Right cardiac atrium (tissue), 5 donors: Measurements from ENCODE around the gene METTL23. TPM values are rescaled to one million over a fixed set of nuclear protein-coding genes. Genes with fewer than 3 reads are reported as not detected.
A peak's percentile ranks its signal among the peaks of the same experiment; 100 is the strongest.
"Not testable (repeated sequence)": the region's sequence is repeated elsewhere in the genome, so short reads cannot be mapped to it uniquely, and the experiment has no call there.

ENCODE experiments used
- ATAC-seq, 2 donors: fragments of 200-7000 bp; cut with Tn5 transposase; one replicate each; pipeline versions ENCODE4 v1.8.0 to v1.9.1; 2020; ENCODE audit warnings: moderate library complexity in 2 of 2, mild to moderate bottlenecking in 1 of 2
- DNase-seq, 3 donors: peaks; one replicate each; pipeline ENCODE4 v3.0.0-alpha.2; 2020
- H3K27ac ChIP-seq: one replicate; pipeline ENCODE4 v1.5.1; 2013; ENCODE audit warnings: mild to moderate bottlenecking, low read length, control low read depth, moderate library complexity
- H3K27me3 ChIP-seq: one replicate; pipeline ENCODE4 v1.6.1; 2013; ENCODE audit not compliant: control insufficient read depth, insufficient read depth
- H3K4me1 ChIP-seq: one replicate; pipeline ENCODE4 v1.6.1; 2013; ENCODE audit warnings: low read length; ENCODE audit not compliant: control insufficient read depth, insufficient read depth
- H3K4me3 ChIP-seq: one replicate; pipeline ENCODE4 v1.5.1; 2013; ENCODE audit warnings: low read length, control low read depth
- H3K9me3 ChIP-seq: one replicate; pipeline ENCODE4 v1.6.1; 2013; ENCODE audit warnings: low read length; ENCODE audit not compliant: control insufficient read depth
- WGBS: extraction: QIAGEN DNeasy Blood & Tissue Kit; methylation state at CpG from one replicate; pipeline ENCODE4 v1.1.7; 2013; 5-methylcytosine and 5-hydroxymethylcytosine counted together
- intact Hi-C, 4 donors: fragments of 100-400 bp; cut with DNase I; formaldehyde crosslinking; loops; one replicate each; pipeline versions ENCODE4 v1.11.0 to v1.14.0; 2022 to 2023
- polyA plus RNA-seq: library from polyadenylated mRNA; stranded (reverse); fragments of 200-250 nt; gene quantifications from one replicate; pipeline ENCODE4 v1.2.3, GENCODE V29; 2013
- total RNA-seq, 4 donors: library from RNA; stranded (reverse); fragmentation: NEBNext Ultra II Directional; extraction: Animal tissue kit (Norgen Biotek cat#: 25700); gene quantifications; one replicate each; pipeline ENCODE4 v1.2.1, GENCODE V29; 2021
- donor health status: healthy with polysubstance abuse.
- donor health status: DM: no; HTN: yes; CAD: no.
- donor health status: DM: no; HTN: no; CAD: no.
- donor health status: DM: no; HTN: yes; CAD: no; lungs with severe emphysema.
- donor health status: DM: yes; HTN: yes; CAD: no.

METTL23 gene
- total and polyA plus RNA-seq, 5 donors = 24.1 to 32.5 (median 27.0) TPM

- intact Hi-C loops = no loop called here
- Histone ChIP-seq H3K27ac (peak overlapping the region; percentile 81), H3K27me3 (no peaks in the 10 kb centered on the region), H3K9me3 (no peaks in the 10 kb centered on the region), H3K4me1 (peaks cover 2% of the 10 kb centered on the region), H3K4me3 (peak overlapping the region; percentile 74)
- DNase-seq (peak; percentile 83 to 93 (median 92)), ATAC-seq (peak; percentile 53 to 68)
- under 1% methylated on average over 117 of the region's 117 CpGs for WGBS
These were observed 9.9 kb downstream of the METTL23 start for GRCh38 chr17:76736349-76737081.

GRCh38 chr17:76737082-76737675 lies 10.5 kb downstream of the METTL23 start, which contains the start of gene SRSF2:
Gene SRSF2 (minus strand): TSS chr17:76737331. CDS start chr17:76737160, 171 bp downstream.
- intact Hi-C loops = no loop called here
- DNase-seq (peak; percentile 98 to 99 (median 99)), ATAC-seq (peak; percentile 90)
- Histone ChIP-seq H3K27ac (peak within 1 kb of the TSS; percentile 100), H3K9me3 (no peaks in the 10 kb centered on the region), H3K27me3 (no peaks in the 10 kb centered on the region), H3K4me1 (peaks cover 2% of the 10 kb centered on the region), H3K4me3 (peak within 1 kb of the TSS; percentile 85)
- under 1% methylated on average over 60 of the region's 60 CpGs for WGBS

- peaks cover 2% of the 10 kb centered on the region for H3K4me1 ChIP-seq
These were observed 11.2 kb downstream of the METTL23 start, which contains the start of gene MFSD11 for GRCh38 chr17:76737676-76738467. Gene MFSD11 (plus strand): TSS chr17:76738119. CDS start chr17:76738353, 234 bp downstream.

GRCh38 chr17:76738468-76738850 lies 11.8 kb downstream of the METTL23 start:
- intact Hi-C loops = no loop called here
- under 1% methylated on average over 7 of the region's 7 CpGs for WGBS
- ATAC-seq = no peak
- H3K27ac ChIP-seq = peak overlapping the region; percentile 97
- no peak for DNase-seq
- H3K27me3 ChIP-seq = no peaks in the 10 kb centered on the region
- no peaks in the 10 kb centered on the region for H3K9me3 ChIP-seq
- peak overlapping the region; percentile 85 for H3K4me3 ChIP-seq
- H3K4me1 ChIP-seq = peaks cover 2% of the 10 kb centered on the region

More at GRCh38 chr17:76737676-76738467, 11.2 kb downstream of the METTL23 start, which contains the start of gene MFSD11:
- peak within 1 kb of the TSS; percentile 85 for H3K4me3 ChIP-seq
- WGBS = under 1% methylated on average over 57 of the region's 57 CpGs
- DNase-seq (peak; percentile 94 to 97 (median 96)), ATAC-seq (peak; percentile 88 to 89)
- H3K27me3 ChIP-seq = no peaks in the 10 kb centered on the region
- intact Hi-C loops = no loop called here
- H3K27ac ChIP-seq = peak within 1 kb of the TSS; percentile 100
- H3K9me3 ChIP-seq = no peaks in the 10 kb centered on the region

GRCh38 chr17:76739568-76740115 lies 13.0 kb downstream of the METTL23 start:
- intact Hi-C loops, H3K27ac ChIP-seq, H3K27me3 ChIP-seq, H3K4me1 ChIP-seq, ATAC-seq, H3K9me3 ChIP-seq, DNase-seq: not testable (repeated sequence)
- H3K4me3 ChIP-seq = peak overlapping the region; percentile 1
- 80% methylated on average over 17 of the region's 17 CpGs for WGBS

GRCh38 chr17:76740329-76741118 lies 13.9 kb downstream of the METTL23 start:
- no peaks in the 10 kb centered on the region for H3K4me1 ChIP-seq
- ATAC-seq = no peak

GRCh38 chr17:76742958-76743357 lies 16.3 kb downstream of the METTL23 start:
- no peak overlapping the region for H3K27ac ChIP-seq
- ATAC-seq (no peak), DNase-seq (no peak)
- H3K4me3 ChIP-seq = no peak overlapping the region
- H3K27me3 ChIP-seq = no peaks in the 10 kb centered on the region
- intact Hi-C loops = no loop called here
- H3K9me3 ChIP-seq = no peaks in the 10 kb centered on the region
- H3K4me1 ChIP-seq = peaks cover 2% of the 10 kb centered on the region

More at GRCh38 chr17:76740329-76741118, 13.9 kb downstream of the METTL23 start:
- 48% methylated on average over 5 of the region's 5 CpGs for WGBS
- intact Hi-C loops = no loop called here
- no peaks in the 10 kb centered on the region for H3K9me3 ChIP-seq
- peak in 1 of 3 donors; percentile 61 for DNase-seq
- peak overlapping the region; percentile 32 for H3K27ac ChIP-seq
- H3K27me3 ChIP-seq = no peaks in the 10 kb centered on the region
- H3K4me3 ChIP-seq = no peak overlapping the region

GRCh38 chr17:76744747-76745146 lies 18.1 kb downstream of the METTL23 start:
- DNase-seq (no peak), ATAC-seq (no peak)
- Histone ChIP-seq H3K27me3 (no peaks in the 10 kb centered on the region), H3K4me3 (no peak overlapping the region), H3K4me1 (peaks cover 2% of the 10 kb centered on the region), H3K9me3 (no peaks in the 10 kb centered on the region), H3K27ac (peak overlapping the region; percentile 85)
- intact Hi-C loops = no loop called here
- WGBS = 80% methylated on average over 2 of the region's 2 CpGs

- DNase-seq, ATAC-seq, H3K27ac ChIP-seq, intact Hi-C loops, H3K27me3 ChIP-seq, H3K4me3 ChIP-seq, H3K9me3 ChIP-seq, H3K4me1 ChIP-seq: not testable (repeated sequence)
- WGBS = 97% methylated on average over 6 of the region's 6 CpGs
These were observed 19.1 kb downstream of the METTL23 start for GRCh38 chr17:76745785-76746184.
